ENCODE results near the gene PLA2G12B.
"Not testable (repeated sequence)": the region's sequence is repeated elsewhere in the genome, so short reads cannot be mapped to it uniquely, and the experiment has no call there.

PLA2G12B gene

GRCh38 chr10:72917803-72918332 is 36.7 kb downstream of the PLA2G12B start:
- H3K4me3 ChIP-seq (ENCODE audit: low read depth in 1 of 2, low read length in 2 of 2); H3K9ac ChIP-seq (ENCODE audit: low read depth in 1 of 2, low read length in 2 of 2); H3K4me1 ChIP-seq (ENCODE audit: control insufficient read depth in 1 of 2, insufficient read depth in 2 of 2, low read length in 2 of 2); H3K27me3 ChIP-seq (ENCODE audit: control insufficient read depth in 1 of 2, insufficient read depth in 2 of 2, low read length in 2 of 2); H3K9me3 ChIP-seq (ENCODE audit: control insufficient read depth in 1 of 2, low read length in 2 of 2); H3K36me3 ChIP-seq (ENCODE audit: control insufficient read depth in 1 of 2, insufficient read depth in 2 of 2, low read length in 2 of 2); H3K27ac ChIP-seq (ENCODE audit: low read depth, low read length): not testable (repeated sequence)

GRCh38 chr10:72917201-72917600 is 37.4 kb downstream of the PLA2G12B start:
- not testable (repeated sequence) for H3K27me3 ChIP-seq (ENCODE audit: control insufficient read depth in 1 of 2, insufficient read depth in 2 of 2, low read length in 2 of 2)

GRCh38 chr10:72913287-72913686 is 41.3 kb downstream of the PLA2G12B start:
- no peaks in the 10 kb centered on the region for H3K36me3 ChIP-seq (ENCODE audit: control insufficient read depth in 1 of 2, insufficient read depth in 2 of 2, low read length in 2 of 2)
- no peak overlapping the region for H3K9ac ChIP-seq (ENCODE audit: low read depth in 1 of 2, low read length in 2 of 2)
- no peaks in the 10 kb centered on the region for H3K4me1 ChIP-seq (ENCODE audit: control insufficient read depth in 1 of 2, insufficient read depth in 2 of 2, low read length in 2 of 2)
- no peak overlapping the region for H3K4me3 ChIP-seq (ENCODE audit: low read depth in 1 of 2, low read length in 2 of 2)
- H3K27ac ChIP-seq (ENCODE audit: low read depth, low read length): no peak overlapping the region
- no peaks in the 10 kb centered on the region for H3K9me3 ChIP-seq (ENCODE audit: control insufficient read depth in 1 of 2, low read length in 2 of 2)
- H3K27me3 ChIP-seq (ENCODE audit: control insufficient read depth in 1 of 2, insufficient read depth in 2 of 2, low read length in 2 of 2): no peaks in the 10 kb centered on the region

More at GRCh38 chr10:72917201-72917600, 37.4 kb downstream of the PLA2G12B start:
- H3K4me3 ChIP-seq (ENCODE audit: low read depth in 1 of 2, low read length in 2 of 2); H3K9ac ChIP-seq (ENCODE audit: low read depth in 1 of 2, low read length in 2 of 2); H3K9me3 ChIP-seq (ENCODE audit: control insufficient read depth in 1 of 2, low read length in 2 of 2); H3K4me1 ChIP-seq (ENCODE audit: control insufficient read depth in 1 of 2, insufficient read depth in 2 of 2, low read length in 2 of 2); H3K36me3 ChIP-seq (ENCODE audit: control insufficient read depth in 1 of 2, insufficient read depth in 2 of 2, low read length in 2 of 2); H3K27ac ChIP-seq (ENCODE audit: low read depth, low read length): not testable (repeated sequence)

- Histone ChIP-seq H3K9ac (ENCODE audit: low read depth in 1 of 2, low read length in 2 of 2) (no peak overlapping the region), H3K4me3 (ENCODE audit: low read depth in 1 of 2, low read length in 2 of 2) (no peak overlapping the region), H3K27me3 (ENCODE audit: control insufficient read depth in 1 of 2, insufficient read depth in 2 of 2, low read length in 2 of 2) (no peaks in the 10 kb centered on the region), H3K9me3 (ENCODE audit: control insufficient read depth in 1 of 2, low read length in 2 of 2) (no peaks in the 10 kb centered on the region), H3K4me1 (ENCODE audit: control insufficient read depth in 1 of 2, insufficient read depth in 2 of 2, low read length in 2 of 2) (no peaks in the 10 kb centered on the region), H3K36me3 (ENCODE audit: control insufficient read depth in 1 of 2, insufficient read depth in 2 of 2, low read length in 2 of 2) (no peaks in the 10 kb centered on the region), H3K27ac (ENCODE audit: low read depth, low read length) (no peak overlapping the region)
Measured at GRCh38 chr10:72912736-72913135, 41.9 kb downstream of the PLA2G12B start.

GRCh38 chr10:72911758-72912157 is 42.8 kb downstream of the PLA2G12B start:
- Histone ChIP-seq H3K27ac (ENCODE audit: low read depth, low read length) (no peak overlapping the region), H3K36me3 (ENCODE audit: control insufficient read depth in 1 of 2, insufficient read depth in 2 of 2, low read length in 2 of 2) (no peaks in the 10 kb centered on the region), H3K4me3 (ENCODE audit: low read depth in 1 of 2, low read length in 2 of 2) (no peak overlapping the region), H3K9ac (ENCODE audit: low read depth in 1 of 2, low read length in 2 of 2) (no peak overlapping the region), H3K9me3 (ENCODE audit: control insufficient read depth in 1 of 2, low read length in 2 of 2) (no peaks in the 10 kb centered on the region), H3K4me1 (ENCODE audit: control insufficient read depth in 1 of 2, insufficient read depth in 2 of 2, low read length in 2 of 2) (no peaks in the 10 kb centered on the region), H3K27me3 (ENCODE audit: control insufficient read depth in 1 of 2, insufficient read depth in 2 of 2, low read length in 2 of 2) (no peaks in the 10 kb centered on the region)

- H3K27ac ChIP-seq (ENCODE audit: low read depth, low read length): no peak overlapping the region
- H3K4me1 ChIP-seq (ENCODE audit: control insufficient read depth in 1 of 2, insufficient read depth in 2 of 2, low read length in 2 of 2): no peaks in the 10 kb centered on the region
- no peaks in the 10 kb centered on the region for H3K27me3 ChIP-seq (ENCODE audit: control insufficient read depth in 1 of 2, insufficient read depth in 2 of 2, low read length in 2 of 2)
- no peaks in the 10 kb centered on the region for H3K9me3 ChIP-seq (ENCODE audit: control insufficient read depth in 1 of 2, low read length in 2 of 2)
- no peaks in the 10 kb centered on the region for H3K36me3 ChIP-seq (ENCODE audit: control insufficient read depth in 1 of 2, insufficient read depth in 2 of 2, low read length in 2 of 2)
- H3K4me3 ChIP-seq (ENCODE audit: low read depth in 1 of 2, low read length in 2 of 2): no peak overlapping the region
- H3K9ac ChIP-seq (ENCODE audit: low read depth in 1 of 2, low read length in 2 of 2): no peak overlapping the region
Measured at GRCh38 chr10:72910705-72911104, 43.9 kb downstream of the PLA2G12B start.

- Histone ChIP-seq H3K9me3 (ENCODE audit: control insufficient read depth in 1 of 2, low read length in 2 of 2) (no peaks in the 10 kb centered on the region), H3K4me3 (ENCODE audit: low read depth in 1 of 2, low read length in 2 of 2) (no peak overlapping the region), H3K36me3 (ENCODE audit: control insufficient read depth in 1 of 2, insufficient read depth in 2 of 2, low read length in 2 of 2) (no peaks in the 10 kb centered on the region), H3K9ac (ENCODE audit: low read depth in 1 of 2, low read length in 2 of 2) (no peak overlapping the region), H3K4me1 (ENCODE audit: control insufficient read depth in 1 of 2, insufficient read depth in 2 of 2, low read length in 2 of 2) (no peaks in the 10 kb centered on the region), H3K27ac (ENCODE audit: low read depth, low read length) (no peak overlapping the region), H3K27me3 (ENCODE audit: control insufficient read depth in 1 of 2, insufficient read depth in 2 of 2, low read length in 2 of 2) (no peaks in the 10 kb centered on the region)
Measured at GRCh38 chr10:72906446-72906845, 48.2 kb downstream of the PLA2G12B start.

- no peak overlapping the region for H3K27ac ChIP-seq (ENCODE audit: low read depth, low read length)
- no peak overlapping the region for H3K9ac ChIP-seq (ENCODE audit: low read depth in 1 of 2, low read length in 2 of 2)
- H3K4me3 ChIP-seq (ENCODE audit: low read depth in 1 of 2, low read length in 2 of 2): no peak overlapping the region
- H3K27me3 ChIP-seq (ENCODE audit: control insufficient read depth in 1 of 2, insufficient read depth in 2 of 2, low read length in 2 of 2): no peaks in the 10 kb centered on the region
- no peaks in the 10 kb centered on the region for H3K9me3 ChIP-seq (ENCODE audit: control insufficient read depth in 1 of 2, low read length in 2 of 2)
- no peaks in the 10 kb centered on the region for H3K4me1 ChIP-seq (ENCODE audit: control insufficient read depth in 1 of 2, insufficient read depth in 2 of 2, low read length in 2 of 2)
- H3K36me3 ChIP-seq (ENCODE audit: control insufficient read depth in 1 of 2, insufficient read depth in 2 of 2, low read length in 2 of 2): no peaks in the 10 kb centered on the region
Measured at GRCh38 chr10:72904806-72905205, 49.8 kb downstream of the PLA2G12B start.

- H3K9me3 ChIP-seq (ENCODE audit: control insufficient read depth in 1 of 2, low read length in 2 of 2); H3K36me3 ChIP-seq (ENCODE audit: control insufficient read depth in 1 of 2, insufficient read depth in 2 of 2, low read length in 2 of 2); H3K27ac ChIP-seq (ENCODE audit: low read depth, low read length); H3K4me3 ChIP-seq (ENCODE audit: low read depth in 1 of 2, low read length in 2 of 2); H3K9ac ChIP-seq (ENCODE audit: low read depth in 1 of 2, low read length in 2 of 2); H3K4me1 ChIP-seq (ENCODE audit: control insufficient read depth in 1 of 2, insufficient read depth in 2 of 2, low read length in 2 of 2); H3K27me3 ChIP-seq (ENCODE audit: control insufficient read depth in 1 of 2, insufficient read depth in 2 of 2, low read length in 2 of 2): not testable (repeated sequence)
Measured at GRCh38 chr10:72903941-72904446, 50.6 kb downstream of the PLA2G12B start.

GRCh38 chr10:72899545-72899944 is 55.1 kb downstream of the PLA2G12B start:
- H3K9ac ChIP-seq (ENCODE audit: low read depth in 1 of 2, low read length in 2 of 2): no peak overlapping the region
- H3K4me3 ChIP-seq (ENCODE audit: low read depth in 1 of 2, low read length in 2 of 2): no peak overlapping the region
- H3K9me3 ChIP-seq (ENCODE audit: control insufficient read depth in 1 of 2, low read length in 2 of 2): no peaks in the 10 kb centered on the region
- H3K27me3 ChIP-seq (ENCODE audit: control insufficient read depth in 1 of 2, insufficient read depth in 2 of 2, low read length in 2 of 2): no peaks in the 10 kb centered on the region
- no peak overlapping the region for H3K27ac ChIP-seq (ENCODE audit: low read depth, low read length)
- H3K4me1 ChIP-seq (ENCODE audit: control insufficient read depth in 1 of 2, insufficient read depth in 2 of 2, low read length in 2 of 2): no peaks in the 10 kb centered on the region
- H3K36me3 ChIP-seq (ENCODE audit: control insufficient read depth in 1 of 2, insufficient read depth in 2 of 2, low read length in 2 of 2): no peaks in the 10 kb centered on the region

GRCh38 chr10:72898616-72899015 is 56.0 kb downstream of the PLA2G12B start:
- Histone ChIP-seq H3K36me3 (ENCODE audit: control insufficient read depth in 1 of 2, insufficient read depth in 2 of 2, low read length in 2 of 2) (no peaks in the 10 kb centered on the region), H3K4me1 (ENCODE audit: control insufficient read depth in 1 of 2, insufficient read depth in 2 of 2, low read length in 2 of 2) (no peaks in the 10 kb centered on the region), H3K9me3 (ENCODE audit: control insufficient read depth in 1 of 2, low read length in 2 of 2) (no peaks in the 10 kb centered on the region), H3K27me3 (ENCODE audit: control insufficient read depth in 1 of 2, insufficient read depth in 2 of 2, low read length in 2 of 2) (no peaks in the 10 kb centered on the region), H3K4me3 (ENCODE audit: low read depth in 1 of 2, low read length in 2 of 2) (no peak overlapping the region), H3K27ac (ENCODE audit: low read depth, low read length) (no peak overlapping the region), H3K9ac (ENCODE audit: low read depth in 1 of 2, low read length in 2 of 2) (no peak overlapping the region)
